Right atrium auricular region (tissue), 2 donors: ENCODE results near the gene LRMDA. TPM values are rescaled to one million over a fixed set of nuclear protein-coding genes. Genes with fewer than 3 reads are reported as not detected.
"Not testable (repeated sequence)": the region's sequence is repeated elsewhere in the genome, so short reads cannot be mapped to it uniquely, and the experiment has no call there.

Experiments used
- DNase-seq: peaks from one replicate; pipeline ENCODE4 v3.0.0-alpha.2; 2019; ENCODE audit warnings: low spot score
- H3K27ac ChIP-seq, 2 donors: fragments of 200-600 bp; sonication (generic); 1 replicate in 1 of 2; 2 replicates in 1 of 2; pipeline ENCODE4 v1.5.1; 2016 to 2019
- H3K27me3 ChIP-seq, 2 donors: fragments of 200-600 bp; sonication (generic); one replicate each; pipeline versions ENCODE4 v1.5.1 to v1.6.0; 2017 to 2019
- H3K36me3 ChIP-seq: fragments of 200-600 bp; sonication (generic); one replicate; pipeline ENCODE4 v1.5.1; 2016
- H3K4me1 ChIP-seq, 2 donors: fragments of 200-600 bp; sonication (generic); one replicate each; pipeline versions ENCODE4 v1.5.1 to v1.6.0; 2017 to 2019
- H3K4me3 ChIP-seq, 2 donors: fragments of 200-600 bp; sonication (generic); 1 replicate in 1 of 2; 2 replicates in 1 of 2; pipeline ENCODE4 v1.5.1; 2017 to 2019; ENCODE audit warnings: mild to moderate bottlenecking in 1 of 2, moderate library complexity in 1 of 2
- H3K9me3 ChIP-seq, 2 donors: fragments of 200-600 bp; sonication (generic); one replicate each; pipeline ENCODE4 v1.5.1; 2019
- total RNA-seq, 2 donors: library from RNA; depleted of rRNA; stranded (reverse); fragments of >200 nt; gene quantifications; one replicate each; pipeline ENCODE4 v1.1.0, GENCODE V29; 2016
- TF ChIP-seq, protein P1 (sequence below), 2 donors: fragments of 200-600 bp; sonication (generic); IDR thresholded peaks; one replicate each; pipeline ENCODE4 v1.5.1; 2019; ENCODE audit warnings: antibody characterized with exemption in 2 of 2

The LRMDA gene
- total RNA-seq, 2 donors from 2014 or later: 6.1 to 19.1 TPM

DNA sequence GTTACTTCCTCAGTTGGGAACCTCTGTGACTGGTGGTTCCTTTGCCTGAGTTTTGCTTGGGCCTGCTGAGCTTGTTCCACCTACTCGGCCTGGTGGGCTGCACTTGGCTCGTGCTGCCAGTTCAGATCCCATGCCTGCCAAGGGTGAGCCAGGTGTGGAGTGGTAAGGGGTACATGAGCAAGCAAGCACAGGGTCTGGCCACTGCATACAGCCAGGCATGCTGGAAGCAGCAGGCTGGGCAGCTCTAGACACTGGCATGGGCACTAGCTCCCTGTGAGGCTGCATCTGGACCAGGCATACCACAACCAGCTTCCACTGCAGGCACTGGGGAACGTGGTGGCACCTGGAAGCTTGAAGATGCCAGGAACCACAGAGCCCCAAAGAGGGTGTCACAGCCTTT lies 624.0 kb downstream of the LRMDA start:
- no peak for DNase-seq
- no peaks in the 10 kb centered on the region for H3K27me3 ChIP-seq
- TF ChIP-seq, protein P1, sequence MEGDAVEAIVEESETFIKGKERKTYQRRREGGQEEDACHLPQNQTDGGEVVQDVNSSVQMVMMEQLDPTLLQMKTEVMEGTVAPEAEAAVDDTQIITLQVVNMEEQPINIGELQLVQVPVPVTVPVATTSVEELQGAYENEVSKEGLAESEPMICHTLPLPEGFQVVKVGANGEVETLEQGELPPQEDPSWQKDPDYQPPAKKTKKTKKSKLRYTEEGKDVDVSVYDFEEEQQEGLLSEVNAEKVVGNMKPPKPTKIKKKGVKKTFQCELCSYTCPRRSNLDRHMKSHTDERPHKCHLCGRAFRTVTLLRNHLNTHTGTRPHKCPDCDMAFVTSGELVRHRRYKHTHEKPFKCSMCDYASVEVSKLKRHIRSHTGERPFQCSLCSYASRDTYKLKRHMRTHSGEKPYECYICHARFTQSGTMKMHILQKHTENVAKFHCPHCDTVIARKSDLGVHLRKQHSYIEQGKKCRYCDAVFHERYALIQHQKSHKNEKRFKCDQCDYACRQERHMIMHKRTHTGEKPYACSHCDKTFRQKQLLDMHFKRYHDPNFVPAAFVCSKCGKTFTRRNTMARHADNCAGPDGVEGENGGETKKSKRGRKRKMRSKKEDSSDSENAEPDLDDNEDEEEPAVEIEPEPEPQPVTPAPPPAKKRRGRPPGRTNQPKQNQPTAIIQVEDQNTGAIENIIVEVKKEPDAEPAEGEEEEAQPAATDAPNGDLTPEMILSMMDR (IDR thresholded peaks at IDR 0.05): no peak
- no peak overlapping the region for H3K4me3 ChIP-seq
- H3K27ac ChIP-seq: no peak overlapping the region
- H3K4me1 ChIP-seq: no peaks in the 10 kb centered on the region
- no peaks in the 10 kb centered on the region for H3K36me3 ChIP-seq
- H3K9me3 ChIP-seq: no peaks in the 10 kb centered on the region

GRCh38 chr10:76055963-76056362 lies 624.5 kb downstream of the LRMDA start:
- no peaks in the 10 kb centered on the region for H3K36me3 ChIP-seq
- no peaks in the 10 kb centered on the region for H3K9me3 ChIP-seq
- no peak overlapping the region for H3K27ac ChIP-seq

DNA sequence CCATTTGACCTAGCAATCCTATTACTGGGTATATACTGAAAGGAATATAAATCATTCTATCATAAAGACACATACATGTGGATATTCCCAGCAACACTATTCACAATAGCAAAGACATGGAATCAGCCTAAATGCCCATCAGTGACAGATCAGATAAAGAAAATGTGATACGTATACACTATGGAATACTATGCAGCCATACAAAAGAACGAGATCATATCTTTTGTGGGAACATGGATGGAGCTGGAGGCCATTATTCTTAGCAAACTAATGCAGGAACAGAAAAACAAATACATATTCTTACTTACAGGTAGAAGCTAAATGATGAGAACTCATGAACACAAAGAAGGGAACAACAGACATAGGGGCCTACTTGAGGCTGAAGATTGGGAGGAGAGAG lies 629.6 kb downstream of the LRMDA start:
- not testable (repeated sequence) for DNase-seq, H3K27me3 ChIP-seq

More at GRCh38 chr10:76055963-76056362, 624.5 kb downstream of the LRMDA start:
- DNase-seq: no peak
- no peak overlapping the region for H3K4me3 ChIP-seq
- no peaks in the 10 kb centered on the region for H3K4me1 ChIP-seq
- TF ChIP-seq, protein P1 (IDR thresholded peaks at IDR 0.05): no peak
- no peaks in the 10 kb centered on the region for H3K27me3 ChIP-seq

DNA sequence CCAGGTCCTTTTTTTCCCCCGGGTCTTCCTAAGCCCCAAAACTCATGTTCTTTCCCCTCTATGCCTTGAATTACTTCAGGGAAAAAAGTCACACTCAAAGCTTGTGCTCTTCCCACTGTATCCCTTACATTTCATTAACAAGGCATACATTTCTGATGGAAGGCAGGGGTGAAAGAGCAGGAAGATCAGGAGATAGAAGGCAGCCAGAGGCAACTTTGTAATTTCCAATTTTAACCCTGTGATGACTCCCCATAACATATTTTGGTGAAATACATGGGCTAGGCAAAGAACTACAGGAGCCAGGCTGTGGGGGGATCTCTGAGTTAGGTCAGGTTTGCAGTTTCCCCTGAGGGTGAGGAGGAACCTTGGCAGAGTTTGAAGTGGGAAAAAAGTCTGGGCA lies 635.0 kb downstream of the LRMDA start:
- H3K4me3 ChIP-seq: no peak overlapping the region
- H3K27ac ChIP-seq: no peak overlapping the region
- no peak for DNase-seq
- no peaks in the 10 kb centered on the region for H3K4me1 ChIP-seq
- H3K36me3 ChIP-seq: no peaks in the 10 kb centered on the region
- no peaks in the 10 kb centered on the region for H3K27me3 ChIP-seq
- H3K9me3 ChIP-seq: no peaks in the 10 kb centered on the region
- TF ChIP-seq, protein P1 (IDR thresholded peaks at IDR 0.05): no peak

More for the DNA sequence above, 629.6 kb downstream of the LRMDA start:
- not testable (repeated sequence) for H3K9me3 ChIP-seq, H3K4me3 ChIP-seq, H3K36me3 ChIP-seq, H3K27ac ChIP-seq, H3K4me1 ChIP-seq

GRCh38 chr10:76067447-76067846 lies 636.0 kb downstream of the LRMDA start:
- no peaks in the 10 kb centered on the region for H3K36me3 ChIP-seq
- TF ChIP-seq, protein P1 (IDR thresholded peaks at IDR 0.05): no peak
- no peaks in the 10 kb centered on the region for H3K9me3 ChIP-seq
- H3K4me1 ChIP-seq: no peaks in the 10 kb centered on the region
- DNase-seq: no peak
- no peak overlapping the region for H3K4me3 ChIP-seq
- no peaks in the 10 kb centered on the region for H3K27me3 ChIP-seq
- H3K27ac ChIP-seq: no peak overlapping the region

DNA sequence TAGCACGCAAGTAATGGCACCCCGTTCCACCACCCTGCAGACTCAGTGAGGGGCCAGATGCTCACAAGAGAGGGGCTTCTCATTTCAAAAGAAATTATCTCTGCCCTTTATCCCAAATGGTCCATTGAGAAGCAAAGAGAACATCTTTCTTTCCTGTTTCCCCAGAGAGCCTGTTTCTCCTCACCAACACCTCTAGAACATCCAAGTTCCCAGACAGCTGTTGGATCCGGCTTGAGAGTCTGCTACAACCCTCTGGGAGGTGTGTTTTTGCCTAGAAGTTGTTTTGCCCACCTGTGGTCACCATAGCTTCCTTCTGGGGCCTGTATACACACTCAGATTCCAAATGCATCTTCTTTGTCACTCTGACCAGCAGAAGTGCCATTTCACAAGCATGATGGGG lies 637.4 kb downstream of the LRMDA start:
- DNase-seq: no peak
- TF ChIP-seq, protein P1 (IDR thresholded peaks at IDR 0.05): no peak

More for the DNA sequence above, 637.4 kb downstream of the LRMDA start:
- H3K27ac ChIP-seq: no peak overlapping the region
- H3K27me3 ChIP-seq: no peaks in the 10 kb centered on the region
- H3K4me1 ChIP-seq: no peaks in the 10 kb centered on the region
- no peak overlapping the region for H3K4me3 ChIP-seq
- H3K9me3 ChIP-seq: no peaks in the 10 kb centered on the region
- no peaks in the 10 kb centered on the region for H3K36me3 ChIP-seq
